NCI-H146 treated with DMSO at 0.1 percent for 48 hours (cell line): Measurements from ENCODE around the gene PKD2L1.

Source experiments
- DNase-seq: peaks from one replicate; lab custom pipeline; 2025; ENCODE audit not compliant: unreplicated experiment; lab: John Stamatoyannopoulos, UW

Gene PKD2L1

DNA sequence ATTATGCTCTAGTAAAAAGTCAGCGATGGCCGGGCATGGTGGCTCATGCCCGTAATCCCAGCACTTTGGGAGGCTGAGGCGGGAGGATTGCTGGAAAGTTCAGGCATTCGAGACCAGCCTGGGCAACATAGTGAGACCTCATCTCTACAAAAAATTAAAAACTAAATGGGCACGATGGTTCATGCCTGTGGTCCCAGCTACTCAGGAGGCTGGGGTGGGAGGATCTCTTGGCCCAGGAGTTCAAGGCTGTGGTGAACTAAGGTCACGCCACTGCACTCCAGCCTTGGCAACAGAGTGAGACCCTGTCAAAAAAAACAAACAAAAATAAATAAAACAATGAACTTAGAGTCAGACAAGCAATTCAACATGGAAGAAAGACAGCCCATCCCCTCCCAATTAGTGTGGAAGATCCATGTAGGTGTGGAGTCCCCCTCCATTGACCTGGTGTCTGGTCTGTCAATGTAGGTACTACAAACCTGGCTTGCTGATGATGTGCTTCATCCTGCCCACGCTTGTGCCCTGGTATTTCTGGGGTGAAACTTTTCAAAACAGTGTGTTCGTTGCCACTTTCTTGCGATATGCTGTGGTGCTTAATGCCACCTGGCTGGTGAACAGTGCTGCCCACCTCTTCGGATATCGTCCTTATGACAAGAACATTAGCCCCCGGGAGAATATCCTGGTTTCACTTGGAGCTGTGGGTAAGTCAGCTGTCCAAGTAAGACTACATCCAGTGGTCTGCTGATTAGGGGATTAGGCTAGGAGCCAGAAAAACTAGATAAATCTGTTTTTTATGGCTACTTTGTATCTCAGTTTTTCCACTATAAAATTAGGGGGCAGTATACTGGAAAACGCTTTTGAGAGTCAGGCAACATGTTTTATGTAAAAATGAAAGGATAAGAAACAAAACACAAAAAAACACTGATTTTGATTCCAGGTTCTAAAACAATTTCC is 26.3 kb upstream of the PKD2L1 start:
- DNase-seq, result no peak

DNA sequence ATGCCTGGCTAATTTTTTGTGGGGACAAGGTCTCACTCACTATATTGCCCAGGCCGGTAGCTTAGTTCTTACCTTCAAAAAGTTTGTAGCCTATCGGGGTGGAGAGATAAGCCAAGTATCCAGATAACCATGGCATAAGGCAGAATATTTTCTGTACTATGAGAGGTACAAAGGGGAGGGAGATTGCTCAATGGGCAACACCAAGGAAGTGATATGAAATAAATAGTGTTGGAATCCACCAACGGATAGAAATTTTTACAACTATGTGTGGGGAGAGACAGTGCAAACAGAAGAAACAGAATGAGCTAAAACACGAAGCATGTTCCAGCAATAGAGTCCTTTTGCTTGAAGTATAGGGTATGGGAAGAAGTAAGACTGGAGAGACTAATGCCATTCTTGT is 25.1 kb upstream of the PKD2L1 start:
- DNase-seq, result no peak

DNA sequence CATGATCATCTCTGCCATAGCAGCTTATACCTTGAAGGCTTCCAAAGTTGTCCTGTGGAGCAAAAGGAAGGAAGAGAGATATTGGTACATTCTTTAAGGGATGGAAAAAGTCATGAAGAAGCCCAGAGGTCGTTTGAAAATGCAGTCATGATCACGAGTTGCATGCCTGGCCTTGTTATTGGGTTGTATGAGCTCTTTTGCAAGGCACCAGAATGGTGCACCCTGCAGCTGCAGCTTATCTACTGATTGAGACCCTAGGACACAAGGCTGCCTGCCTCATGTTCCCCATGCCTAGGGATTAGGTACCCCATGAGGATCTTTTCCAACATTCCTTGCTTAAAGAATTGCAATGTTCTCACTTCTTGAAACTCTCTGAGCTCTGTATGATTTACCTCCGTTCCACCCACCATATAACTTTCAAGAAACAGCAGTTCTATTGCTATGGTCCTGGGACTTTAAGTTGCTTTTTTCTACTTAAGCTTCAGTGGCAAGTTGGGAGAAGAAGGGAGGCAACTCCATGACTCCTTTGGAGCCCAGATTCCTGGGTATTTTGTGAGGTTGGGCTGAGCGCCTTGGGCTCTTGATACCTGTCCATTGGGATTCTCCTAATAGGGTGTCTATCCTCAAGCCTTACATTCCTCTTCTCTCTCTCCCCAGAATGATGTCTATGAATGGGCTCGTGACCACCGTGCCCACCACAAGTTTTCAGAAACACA is 23.9 kb upstream of the PKD2L1 start:
- no peak for DNase-seq

DNA sequence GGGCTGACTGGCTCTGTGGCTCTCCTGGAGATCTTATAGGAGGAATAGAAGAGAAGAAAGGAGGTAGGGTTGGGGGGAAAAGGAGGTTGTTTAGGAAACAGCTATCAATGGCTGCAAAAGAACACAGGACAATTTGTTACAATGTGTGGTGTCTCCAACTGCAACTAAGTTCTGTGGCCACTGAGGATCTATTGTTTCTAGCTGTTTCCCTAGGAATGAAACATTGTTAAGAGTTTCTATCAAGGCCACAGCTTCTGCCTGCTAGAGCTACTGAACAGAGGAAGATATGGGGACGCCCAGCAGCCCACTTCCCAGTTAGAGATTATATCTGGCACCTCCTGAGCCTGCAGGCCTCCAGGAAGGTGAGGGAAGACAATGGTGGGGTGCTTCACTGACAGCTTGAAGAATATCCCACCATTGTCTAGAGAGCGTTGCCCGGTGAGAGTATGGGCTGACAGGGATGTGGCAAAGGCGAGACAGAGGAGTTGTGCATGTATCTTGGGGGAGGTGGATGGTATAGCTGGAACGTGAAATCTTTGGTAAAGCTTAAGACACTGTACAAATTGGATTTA is 21.0 kb upstream of the PKD2L1 start:
- no peak for DNase-seq

DNA sequence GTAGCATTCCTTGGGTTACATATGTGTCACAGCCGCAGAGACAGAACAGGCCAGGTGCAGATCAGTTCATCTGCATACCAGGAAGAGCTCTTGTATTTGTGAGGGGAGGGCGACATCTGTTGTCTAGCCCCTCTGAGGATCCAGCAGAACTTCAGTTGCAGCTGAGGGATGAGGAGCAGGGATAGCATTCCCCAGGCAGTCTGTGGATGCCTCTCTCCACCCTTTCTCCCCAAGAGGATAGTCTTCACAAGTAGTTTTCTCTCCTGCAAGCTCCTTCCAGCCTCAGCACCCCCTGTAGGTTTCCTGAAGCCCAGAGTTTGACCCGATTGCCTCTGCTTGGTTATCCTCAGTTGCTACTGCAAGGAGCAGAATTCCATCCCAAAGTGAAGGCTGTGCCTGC is 19.6 kb upstream of the PKD2L1 start:
- no peak for DNase-seq

DNA sequence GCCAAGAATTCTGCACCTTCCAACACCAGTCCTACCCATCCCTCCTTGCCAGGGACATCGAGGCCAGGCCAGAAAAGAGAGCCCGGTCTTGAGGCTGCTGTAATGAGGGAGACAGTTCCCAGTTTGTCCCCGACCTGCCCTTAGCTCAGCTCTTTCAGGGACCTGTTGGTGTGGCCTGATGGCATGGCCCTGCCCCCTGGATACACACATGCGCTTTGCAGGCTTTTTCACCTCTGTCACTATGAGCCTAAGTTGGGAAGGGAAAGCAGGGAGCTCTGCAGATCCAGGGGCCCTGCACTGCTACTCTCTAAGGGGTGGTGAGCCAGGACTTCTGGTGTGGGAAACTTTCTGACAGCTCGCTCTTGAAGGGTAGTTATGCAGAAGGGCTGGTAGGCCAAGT is 19.1 kb upstream of the PKD2L1 start:
- DNase-seq, result no peak

DNA sequence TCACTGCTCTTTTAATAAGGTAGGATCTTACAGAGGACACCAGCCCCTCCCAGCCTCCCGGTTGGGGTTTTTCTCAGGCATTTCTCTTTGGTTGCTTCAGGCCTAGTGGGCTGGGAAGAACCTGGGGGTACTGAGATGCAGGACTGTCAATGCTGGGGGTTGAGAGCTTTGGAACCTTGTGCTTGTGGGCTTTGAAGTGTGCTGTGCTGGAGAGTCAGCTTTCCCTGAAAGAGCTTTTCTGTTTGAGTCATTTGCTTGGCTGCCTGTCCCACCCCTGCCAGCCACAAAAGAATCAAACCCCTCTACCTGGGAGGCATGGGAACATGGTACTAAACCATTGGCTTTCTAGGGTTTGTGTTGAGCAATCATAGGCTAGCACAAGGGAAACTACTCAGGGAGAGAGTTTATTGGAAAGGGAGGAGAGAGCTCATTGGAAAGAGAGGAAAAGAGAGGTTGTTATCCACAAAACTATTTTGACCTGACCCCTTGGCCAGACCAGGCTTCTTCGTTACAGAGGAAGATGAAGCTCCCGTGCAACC is 18.4 kb upstream of the PKD2L1 start:
- DNase-seq, result no peak

DNA sequence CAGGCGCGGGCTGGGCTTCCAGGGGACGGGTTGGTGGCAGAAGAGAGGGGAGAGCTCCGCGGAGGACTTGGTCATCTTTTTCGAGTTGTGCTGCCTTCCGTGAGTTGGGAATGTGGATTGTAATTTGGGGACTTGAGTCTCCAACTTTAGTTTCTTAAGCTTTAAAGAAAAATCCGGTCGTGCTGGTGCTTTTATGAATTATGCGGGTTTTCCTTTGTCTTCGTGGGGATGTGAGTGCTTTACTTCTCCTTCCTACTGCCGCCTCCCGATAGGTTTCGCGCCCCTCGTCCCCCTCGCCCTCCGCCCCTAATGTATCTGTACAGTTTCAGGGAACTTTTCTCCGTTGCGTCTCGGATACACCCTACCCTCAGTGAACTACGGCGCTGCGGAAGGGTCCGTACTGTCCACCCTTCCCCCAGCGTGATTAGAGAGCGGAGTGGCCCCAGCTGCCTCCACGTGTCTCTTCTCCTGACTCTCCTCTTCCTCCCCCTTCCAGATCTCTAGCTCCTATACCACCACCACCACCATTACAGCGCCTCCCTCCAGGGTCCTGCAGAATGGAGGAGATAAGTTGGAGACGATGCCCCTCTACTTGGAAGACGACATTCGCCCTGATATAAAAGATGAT is 17.7 kb upstream of the PKD2L1 start:
- no peak for DNase-seq

DNA sequence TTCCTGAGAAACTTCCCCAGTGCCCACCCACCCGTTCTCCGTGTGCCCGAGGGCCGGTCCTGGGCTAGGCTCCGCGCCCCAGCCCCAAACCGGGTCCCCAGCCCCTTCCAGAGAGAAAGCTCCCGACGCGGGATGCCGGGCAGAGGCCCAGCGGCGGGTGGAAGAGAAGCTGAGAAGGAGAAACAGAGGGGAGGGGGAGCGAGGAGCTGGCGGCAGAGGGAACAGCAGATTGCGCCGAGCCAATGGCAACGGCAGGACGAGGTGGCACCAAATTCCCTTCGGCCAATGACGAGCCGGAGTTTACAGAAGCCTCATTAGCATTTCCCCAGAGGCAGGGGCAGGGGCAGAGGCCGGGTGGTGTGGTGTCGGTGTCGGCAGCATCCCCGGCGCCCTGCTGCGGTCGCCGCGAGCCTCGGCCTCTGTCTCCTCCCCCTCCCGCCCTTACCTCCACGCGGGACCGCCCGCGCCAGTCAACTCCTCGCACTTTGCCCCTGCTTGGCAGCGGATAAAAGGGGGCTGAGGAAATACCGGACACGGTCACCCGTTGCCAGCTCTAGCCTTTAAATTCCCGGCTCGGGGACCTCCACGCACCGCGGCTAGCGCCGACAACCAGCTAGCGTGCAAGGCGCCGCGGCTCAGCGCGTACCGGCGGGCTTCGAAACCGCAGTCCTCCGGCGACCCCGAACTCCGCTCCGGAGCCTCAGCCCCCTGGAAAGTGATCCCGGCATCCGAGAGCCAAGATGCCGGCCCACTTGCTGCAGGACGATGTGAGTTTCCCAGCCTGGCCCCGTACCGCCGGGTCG is 16.9 kb upstream of the PKD2L1 start, which contains the start of gene SCD:
Gene SCD, plus strand, starts transcription at position 469 of the 803 bp plus-strand sequence. Its CDS starts 272 bp downstream, at position 741.
- DNase-seq, result peak; percentile 95

DNA sequence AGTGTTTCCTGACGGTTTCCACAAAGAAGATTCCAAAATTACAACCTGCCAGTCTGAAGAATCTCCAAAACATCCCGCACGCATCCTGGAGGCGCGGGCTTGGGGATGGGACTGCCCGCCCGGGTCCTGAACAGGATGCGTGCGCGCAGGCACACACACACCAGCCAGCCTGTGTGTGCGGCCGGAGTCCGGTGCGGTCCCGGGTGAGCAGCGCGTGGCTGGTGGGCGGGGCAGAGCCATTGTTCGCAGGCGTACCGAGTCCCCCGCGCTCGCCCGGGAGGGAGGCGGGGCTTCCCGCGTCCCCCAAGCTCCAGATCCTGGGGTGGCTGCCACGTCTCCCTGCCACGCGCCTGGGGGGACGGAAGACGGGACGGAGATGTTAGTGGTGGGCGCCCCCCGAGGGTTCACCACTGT is 16.3 kb upstream of the PKD2L1 start:
- peak; percentile 47 for DNase-seq

DNA sequence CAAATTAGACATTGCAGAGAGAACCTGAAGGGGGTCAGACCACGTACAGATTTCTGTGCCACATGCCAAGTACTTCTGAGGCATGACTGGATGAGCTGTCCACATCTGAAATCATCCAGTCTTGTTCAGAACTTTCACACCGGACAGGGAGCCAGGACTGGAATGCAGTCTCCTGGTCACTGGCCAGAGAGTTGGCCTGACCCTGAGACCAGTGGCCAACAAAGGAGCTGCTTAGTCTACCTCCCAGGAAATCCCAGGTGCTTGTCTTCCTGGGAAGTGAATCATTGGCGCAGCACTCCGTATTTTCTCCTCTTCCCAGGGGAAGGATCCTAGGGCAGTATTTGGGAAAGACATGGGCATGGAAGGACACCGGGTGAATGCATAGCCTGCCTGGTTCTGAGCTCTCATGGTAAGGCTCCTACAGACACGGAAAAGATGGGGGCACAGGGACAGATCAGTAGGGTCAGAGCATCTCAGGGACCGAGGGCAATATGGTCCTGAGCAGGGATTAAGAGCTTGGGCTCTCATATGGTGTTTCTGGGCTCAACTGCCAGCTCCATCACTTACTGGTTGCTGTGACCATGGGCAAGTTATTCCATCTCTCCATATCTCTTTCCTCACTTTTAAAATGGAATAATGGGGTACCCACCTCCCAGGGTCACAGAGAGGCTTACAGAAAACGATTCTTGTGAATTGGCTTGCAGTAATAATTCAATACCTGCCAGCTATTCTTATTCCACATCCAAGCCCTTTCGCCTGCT is 15.7 kb upstream of the PKD2L1 start:
- DNase-seq, result no peak

DNA sequence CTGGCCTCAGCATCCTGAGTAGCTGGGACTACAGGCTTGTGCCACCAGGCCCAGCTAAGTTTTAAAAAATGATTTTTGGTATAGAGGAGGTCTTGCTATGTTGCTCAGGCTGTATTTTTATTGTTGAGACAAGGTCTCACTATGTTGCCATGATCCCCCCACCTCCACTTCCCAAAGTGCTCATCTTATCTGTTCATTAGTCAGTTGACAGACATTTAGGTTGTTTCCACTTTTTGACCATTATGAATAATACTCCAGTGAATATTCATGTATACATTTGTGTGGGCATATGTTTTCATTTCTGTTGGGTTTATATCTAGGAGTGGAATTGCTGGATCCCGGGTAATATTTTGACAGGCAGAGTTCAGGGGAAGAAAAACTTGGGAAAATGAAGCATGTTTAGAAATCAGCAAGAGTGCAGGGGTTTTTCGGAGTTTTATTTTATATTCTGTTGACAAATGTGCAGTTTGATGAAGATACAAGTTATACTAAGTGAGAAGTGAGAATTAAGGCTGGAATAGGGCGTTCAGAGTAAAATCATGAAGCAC is 14.3 kb upstream of the PKD2L1 start:
- DNase-seq, result no peak

DNA sequence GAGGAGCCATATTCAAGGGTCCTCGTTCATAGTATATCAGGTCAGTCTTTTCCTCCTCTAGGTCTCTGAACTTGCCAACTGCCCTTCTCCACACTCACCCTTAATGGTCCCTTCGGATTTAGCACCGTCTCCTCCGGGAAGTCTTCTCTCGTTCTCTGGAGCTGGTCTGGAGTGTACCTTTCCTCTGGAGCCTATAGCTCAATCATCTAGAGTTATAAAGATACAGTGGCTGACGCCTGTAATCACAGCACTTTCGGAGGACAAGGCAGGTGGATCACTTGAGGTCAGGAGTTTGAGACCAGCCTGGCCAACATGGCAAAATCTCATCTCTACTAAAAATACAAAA is 12.6 kb upstream of the PKD2L1 start:
- DNase-seq, result no peak

DNA sequence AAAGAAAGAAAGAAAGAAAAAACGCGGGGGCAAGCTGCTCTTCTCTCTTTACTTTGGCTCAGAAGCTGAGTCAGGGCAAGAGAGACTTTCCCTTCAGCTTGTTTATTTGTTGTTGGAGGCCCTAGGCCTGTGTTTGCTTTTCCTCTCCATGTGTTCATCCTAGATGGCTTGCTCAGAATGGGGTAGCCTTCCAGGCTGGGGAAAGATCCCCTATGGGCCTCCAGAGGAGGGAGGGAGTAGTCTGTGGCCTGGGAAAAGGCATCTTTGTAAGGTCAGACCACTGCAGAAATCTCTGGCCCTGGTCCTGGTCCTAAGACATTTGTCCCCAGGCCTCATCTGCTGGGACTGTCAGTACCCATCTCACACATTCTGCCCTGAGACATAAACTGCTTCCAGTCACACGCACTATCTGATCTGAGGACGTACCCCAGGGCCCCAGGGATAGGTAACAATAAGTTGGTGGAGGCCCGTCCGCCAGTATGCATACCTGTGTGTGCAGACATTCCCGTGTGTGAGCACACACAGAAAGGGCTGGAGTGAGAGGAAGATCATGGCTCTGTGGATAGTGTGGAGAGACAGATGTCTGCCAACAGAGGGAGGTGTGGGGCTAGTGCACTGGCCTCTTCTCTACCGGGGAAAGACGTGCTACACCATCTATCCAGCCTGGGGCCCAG is 12.1 kb upstream of the PKD2L1 start:
- DNase-seq, result peak; percentile 34

DNA sequence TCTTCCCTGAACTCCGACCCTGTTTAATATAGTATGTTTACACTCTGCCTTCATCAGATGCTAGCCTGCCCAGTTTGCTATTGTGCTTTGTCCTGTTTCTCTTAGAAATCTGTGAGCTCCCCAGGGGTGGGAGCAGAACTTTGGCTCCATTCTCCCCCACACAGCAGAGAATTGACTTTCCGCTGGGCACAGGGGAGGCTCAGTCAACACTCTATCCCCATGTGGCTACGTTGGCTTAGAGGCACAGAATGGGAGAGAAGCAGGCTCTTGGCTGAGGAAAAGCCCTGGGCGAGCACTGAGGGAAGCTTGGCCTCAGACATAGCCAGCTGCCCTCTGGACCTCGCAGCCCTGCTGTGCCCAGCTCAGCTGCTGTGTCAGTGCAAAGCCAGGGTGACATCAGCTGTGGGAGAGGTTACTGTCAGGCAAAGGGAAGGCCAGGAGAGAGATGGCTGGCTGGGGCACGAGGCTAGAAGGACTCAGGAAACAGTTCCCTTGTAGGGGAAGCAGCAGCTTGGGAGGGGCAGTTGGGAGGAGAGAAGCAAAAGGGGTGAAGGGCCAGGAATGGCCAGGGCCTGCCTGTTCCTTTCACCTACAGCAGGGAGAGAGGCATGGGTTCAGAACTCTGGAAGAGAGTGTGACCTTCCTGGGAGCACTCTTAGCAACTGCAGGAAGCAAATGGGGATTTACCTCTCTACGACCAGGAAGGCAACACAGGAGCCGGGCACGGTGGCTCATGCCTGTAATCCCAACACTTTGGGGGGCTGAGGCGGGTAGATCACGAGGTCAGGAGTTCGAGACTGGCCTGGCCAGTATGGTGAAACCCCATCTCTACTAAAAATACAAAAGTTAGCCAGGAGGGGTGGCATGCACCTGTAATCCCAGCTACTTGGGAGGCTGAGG is 11.2 kb upstream of the PKD2L1 start:
- peak; percentile 48 for DNase-seq

DNA sequence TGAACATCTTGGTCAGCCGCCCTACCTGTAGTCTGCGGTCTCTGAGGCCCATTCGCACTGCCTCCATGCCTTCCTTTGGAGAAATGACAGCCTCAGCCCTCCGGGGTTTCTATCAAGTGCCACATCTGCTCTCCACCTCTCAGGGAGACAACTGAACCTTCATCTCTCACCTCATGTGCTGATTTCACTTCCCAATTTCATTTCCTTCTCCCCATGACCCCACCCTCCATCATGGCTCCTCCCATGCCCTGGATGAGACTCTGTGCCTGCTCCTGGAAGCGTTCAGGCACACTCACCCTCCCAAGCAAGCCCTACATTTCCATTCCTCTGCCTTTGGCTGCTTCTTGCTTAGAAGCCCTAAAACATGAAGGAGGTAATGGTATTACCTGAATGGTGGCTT is 9.2 kb upstream of the PKD2L1 start:
- DNase-seq, result no peak

DNA sequence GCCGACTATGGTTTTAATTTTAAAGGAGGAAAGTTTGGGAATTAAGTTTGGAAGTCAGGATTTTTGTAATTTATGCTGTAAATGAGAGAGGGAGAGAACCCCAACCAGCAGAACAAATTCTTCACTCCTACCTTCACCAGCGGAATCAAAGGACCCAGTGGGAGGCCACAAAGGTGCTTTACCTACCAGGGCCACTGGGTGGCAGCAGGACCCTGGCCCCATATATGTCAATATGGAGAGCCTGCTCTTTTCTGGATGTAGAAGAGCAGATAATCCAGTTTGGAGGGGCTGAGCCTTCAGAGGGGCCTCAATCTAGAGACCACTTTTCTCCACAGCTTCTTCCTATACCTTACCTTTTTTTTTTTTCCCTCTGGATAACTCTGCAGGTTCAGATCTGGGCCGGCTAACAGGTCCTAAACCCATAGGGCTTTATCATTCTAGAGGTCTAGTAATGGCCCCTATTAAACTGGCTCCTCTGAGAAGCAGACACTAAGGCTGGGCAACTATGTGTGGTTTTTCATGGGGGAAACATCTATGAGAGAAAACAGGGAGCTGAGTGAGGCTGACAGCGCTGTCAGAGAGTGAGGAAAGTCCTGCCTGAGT is 8.5 kb upstream of the PKD2L1 start:
- peak; percentile 15 for DNase-seq
